GM12878 (cell line): ENCODE measurements around the gene SAP130. TPM values are rescaled to one million over a fixed set of nuclear protein-coding genes. Genes with fewer than 3 reads are reported as not detected.

Experiments
- ATAC-seq: fragments of 200-7000 bp; cut with Tn5 transposase; 3 replicates; pipeline ENCODE4 v1.9.1; 2020; ENCODE audit warnings: mild to moderate bottlenecking, moderate library complexity
- BruUV-seq: library from RNA; stranded (reverse); fragments of 400-500 nt; replicated peaks from 2 replicates; lab custom pipeline; 2021; lab: Mats Ljungman, UMichigan
- CTCF ChIA-PET: fragments of 300-600 bp; sonication (Branson Sonifier 250); formaldehyde crosslinking; extraction: SDS; loops from one replicate; lab custom pipeline; 2021; ENCODE audit warnings: inconsistent platforms; lab: Yijun Ruan, JAX
- POLR2A ChIA-PET: fragments of 350-600 bp; formaldehyde crosslinking; extraction: SDS; loops from one replicate; lab custom pipeline; 2021; ENCODE audit warnings: inconsistent platforms; lab: Charles Lee
- RAD21 ChIA-PET: fragments of 300-600 bp; sonication (Branson Sonifier 250); formaldehyde crosslinking; loops from one replicate; lab custom pipeline; 2023; ENCODE audit warnings: antibody characterized with exemption; ENCODE audit not compliant: unreplicated experiment; lab: Charles Lee
- SMC1A ChIA-PET: fragments of 300-600 bp; sonication (Branson Sonifier 250); formaldehyde crosslinking; loops from one replicate; lab custom pipeline; 2023; ENCODE audit not compliant: unreplicated experiment, uncharacterized antibody; lab: Charles Lee
- DNase-seq: peaks from one replicate; pipeline ENCODE4 v3.0.0-alpha.2; 2011; ENCODE audit warnings: low read depth, low spot score
- FAIRE-seq: peaks from 3 replicates; lab custom pipeline; 2011; peaks lifted over from hg19 to GRCh38; lab: Jason Lieb, UNC
- H2AFZ ChIP-seq: 2 replicates; pipeline ENCODE4 v1.6.0; 2011; ENCODE audit warnings: low read depth, low read length, control low read depth; ENCODE audit not compliant: control insufficient read depth
- H3K27ac ChIP-seq: 2 replicates; pipeline ENCODE4 v1.5.1; 2011; ENCODE audit warnings: control low read depth; ENCODE audit not compliant: control insufficient read depth, insufficient read depth
- H3K27me3 ChIP-seq, 2 experiments: replicated peaks in 1 of 2; 2 replicates each; pipeline versions ENCODE4 v1.6.0 to v1.6.1; 2011; ENCODE audit warnings: low read length in 1 of 2; ENCODE audit not compliant: control insufficient read depth in 2 of 2, insufficient read depth in 2 of 2
- H3K36me3 ChIP-seq, 2 experiments: 2 replicates each; pipeline ENCODE4 v1.5.1; 2011; ENCODE audit warnings: low read length in 1 of 2; ENCODE audit not compliant: control insufficient read depth in 2 of 2, insufficient read depth in 2 of 2
- H3K4me1 ChIP-seq: 2 replicates; pipeline ENCODE4 v1.6.1; 2011; ENCODE audit warnings: mild to moderate bottlenecking, low read length, moderate library complexity, mixed read lengths; ENCODE audit not compliant: control insufficient read depth, insufficient read depth
- H3K4me2 ChIP-seq: 2 replicates; pipeline ENCODE4 v1.6.0; 2011; ENCODE audit warnings: control low read depth; ENCODE audit not compliant: control insufficient read depth, insufficient read depth
- H3K4me3 ChIP-seq: fragments of 200-600 bp; sonication (generic); 2 replicates; pipeline ENCODE4 v1.5.1; 2016
- H3K79me2 ChIP-seq: 2 replicates; pipeline ENCODE4 v1.6.0; 2011; ENCODE audit warnings: low read length; ENCODE audit not compliant: control insufficient read depth, insufficient read depth
- H3K9ac ChIP-seq: 2 replicates; pipeline ENCODE4 v1.8.0; 2011; ENCODE audit warnings: low read length, control low read depth, mixed read lengths; ENCODE audit not compliant: control insufficient read depth, insufficient read depth
- H3K9me3 ChIP-seq: replicated peaks from 3 replicates; pipeline ENCODE4 v1.5.1; 2011; ENCODE audit warnings: mild to moderate bottlenecking, low read length; ENCODE audit not compliant: control insufficient read depth, insufficient read depth
- H4K20me1 ChIP-seq: 2 replicates; pipeline ENCODE4 v1.6.0; 2011; ENCODE audit not compliant: control insufficient read depth, insufficient read depth
- DPF2 ChIP-seq: fragments of 450-650 bp; IDR thresholded peaks from 2 replicates; pipeline ENCODE4 v1.6.1; 2017; ENCODE audit warnings: mild to moderate bottlenecking
- FOXM1 ChIP-seq: IDR thresholded peaks from 2 replicates; pipeline ENCODE4 v1.6.1; 2012; ENCODE audit warnings: low read depth, mild to moderate bottlenecking, inconsistent platforms, low read length, moderate library complexity
- HCFC1 ChIP-seq: fragments of 150-350 bp; IDR thresholded peaks from 2 replicates; pipeline ENCODE4 v1.6.1; 2014; ENCODE audit warnings: low read length
- NFXL1 ChIP-seq: fragments of 450-650 bp; IDR thresholded peaks from 2 replicates; pipeline ENCODE4 v1.6.1; 2017; ENCODE audit warnings: antibody characterized with exemption, mild to moderate bottlenecking, borderline replicate concordance
- PML ChIP-seq: IDR thresholded peaks from 2 replicates; pipeline ENCODE4 v1.6.1; 2012; ENCODE audit warnings: low read length, inconsistent platforms
- STAT1 ChIP-seq: fragments of 450-650 bp; conservative IDR thresholded peaks from 2 replicates; pipeline ENCODE4 v1.6.1; 2014; ENCODE audit warnings: antibody characterized with exemption, mild to moderate bottlenecking
- STAT3 ChIP-seq: IDR thresholded peaks from 2 replicates; pipeline ENCODE4 v1.6.1; 2011; ENCODE audit warnings: low read depth, low read length, improper control_type of control experiment
- TAF1 ChIP-seq: IDR thresholded peaks from 2 replicates; pipeline ENCODE4 v1.6.1; 2011; ENCODE audit warnings: mild to moderate bottlenecking, low read depth, low read length, borderline replicate concordance
- ZBED1 ChIP-seq: IDR thresholded peaks from 2 replicates; pipeline ENCODE4 v1.6.1; 2016; ENCODE audit warnings: borderline replicate concordance
- WGBS: methylation state at CpG from one replicate; pipeline ENCODE4 v1.1.6; 2016; ENCODE audit warnings: low lambda C conversion rate; ENCODE audit not compliant: insufficient replicate concordance, insufficient coverage; ENCODE audit errors: missing lambda C conversion rate; 5-methylcytosine and 5-hydroxymethylcytosine counted together
- in situ Hi-C: fragments of 300-500 bp; cut with MboI; formaldehyde crosslinking; loops from 9 replicates; pipeline ENCODE4 v1.14.3; 2018; ENCODE audit warnings: mixed read lengths
- intact Hi-C: fragments of 100-400 bp; cut with micrococcal nuclease; formaldehyde crosslinking; loops from one replicate; pipeline ENCODE4 v1.14.2; 2022; ENCODE audit not compliant: unreplicated experiment
- polyA plus RNA-seq, 11 experiments: library from polyadenylated mRNA; depleted of rRNA in 4 of 11; unstranded in 6 of 11; stranded (reverse) in 5 of 11; fragments of >200 nt; fragmentation: Nextera tagmentation in 4 of 11; fragmentation: Illumina TruSeq in 1 of 11; extraction: Ambion mirVana in 4 of 11; extraction: Trizol in 1 of 11; gene quantifications; 1 replicate in 1 of 11; 2 replicates in 10 of 11; pipeline versions ENCODE4 v1.2.1 to v1.2.3, GENCODE V29; 2011 to 2016; ENCODE audit warnings: inconsistent platforms in 2 of 11, missing spikeins in 2 of 11, low read depth in 1 of 11
- total RNA-seq, 4 experiments: library from RNA; depleted of rRNA in 3 of 4; stranded (reverse); fragments of >200 nt in 3 of 4; fragmentation: Illumina TruSeq in 1 of 4; extraction: Trizol in 1 of 4; gene quantifications; 2 replicates each; pipeline versions ENCODE4 v1.2.1 to v1.2.3, GENCODE V29; 2013 to 2021
- TF ChIP-seq, protein P1 (sequence below): fragments of 450-650 bp; formaldehyde crosslinking; IDR thresholded peaks from 2 replicates; pipeline ENCODE4 v1.4.0; 2020; ENCODE audit warnings: mild to moderate bottlenecking, moderate library complexity
- TF ChIP-seq, protein P2 (sequence below): fragments of 450-650 bp; IDR thresholded peaks from 2 replicates; pipeline ENCODE4 v1.6.1; 2018; ENCODE audit warnings: mild to moderate bottlenecking, low read depth, moderate library complexity; ENCODE audit not compliant: partially characterized antibody
- TF ChIP-seq, protein P3 (sequence below): fragments of 450-650 bp; IDR thresholded peaks from 2 replicates; pipeline ENCODE4 v1.6.1; 2017; ENCODE audit warnings: mild to moderate bottlenecking, low read depth, inconsistent platforms; ENCODE audit not compliant: poor library complexity, severe bottlenecking

The SAP130 gene
- total and polyA plus RNA-seq, 10 of the 15 experiments (the other 5 are each of a cell fraction or from before 2014, with no cell fraction given), result 5.0 to 26.2 (median 9.9) TPM

DNA sequence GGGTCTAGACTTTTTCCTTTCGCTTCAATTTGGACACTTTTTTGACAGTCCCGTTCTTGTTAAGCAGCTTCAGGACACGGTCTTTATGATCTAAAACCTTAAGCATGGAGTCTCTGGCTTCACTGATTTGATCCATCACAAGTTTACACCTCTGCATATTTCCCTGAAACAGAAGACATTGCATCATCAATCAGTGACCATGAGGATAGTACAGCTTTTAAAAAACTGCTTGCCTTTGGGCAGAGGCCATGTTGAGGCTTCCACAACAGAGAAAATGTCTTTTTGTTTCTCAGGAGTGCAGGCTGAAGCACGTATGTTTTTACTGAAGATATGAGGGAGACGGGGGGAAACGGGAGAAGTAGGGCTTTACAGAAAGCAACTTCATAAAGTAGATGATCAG lies 85.9 kb downstream of the SAP130 start:
- no peak overlapping the region for H3K4me2 ChIP-seq
- WGBS, result 88% methylated on average over 6 of the region's 6 CpGs

More for the DNA sequence above, 85.9 kb downstream of the SAP130 start:
- CTCF ChIA-PET, result interaction anchor here (0.7 kb wide), 1 partner anchor 60 kb away, joined by 3 read pairs; no protein-coding TSS in a partner anchor
- SMC1A ChIA-PET, result no interaction called here
- Histone ChIP-seq H2AFZ (no peak overlapping the region), H3K27me3 (no peaks in the 10 kb centered on the region), H3K27ac (no peak overlapping the region), H3K9ac (no peak overlapping the region), H3K36me3 (peaks cover 1 to 9% of the 10 kb centered on the region in 2 experiments; a peak in 3 of 4 replicates), H3K4me3 (no peak overlapping the region), H3K9me3 (no peaks in the 10 kb centered on the region), H3K79me2 (no peaks in the 10 kb centered on the region), H4K20me1 (no peaks in the 10 kb centered on the region), H3K4me1 (no peaks in the 10 kb centered on the region)
- no peak for TF ChIP-seq PML
- no peak for TF ChIP-seq STAT1
- no peak for TF ChIP-seq TAF1
- TF ChIP-seq, protein P1, sequence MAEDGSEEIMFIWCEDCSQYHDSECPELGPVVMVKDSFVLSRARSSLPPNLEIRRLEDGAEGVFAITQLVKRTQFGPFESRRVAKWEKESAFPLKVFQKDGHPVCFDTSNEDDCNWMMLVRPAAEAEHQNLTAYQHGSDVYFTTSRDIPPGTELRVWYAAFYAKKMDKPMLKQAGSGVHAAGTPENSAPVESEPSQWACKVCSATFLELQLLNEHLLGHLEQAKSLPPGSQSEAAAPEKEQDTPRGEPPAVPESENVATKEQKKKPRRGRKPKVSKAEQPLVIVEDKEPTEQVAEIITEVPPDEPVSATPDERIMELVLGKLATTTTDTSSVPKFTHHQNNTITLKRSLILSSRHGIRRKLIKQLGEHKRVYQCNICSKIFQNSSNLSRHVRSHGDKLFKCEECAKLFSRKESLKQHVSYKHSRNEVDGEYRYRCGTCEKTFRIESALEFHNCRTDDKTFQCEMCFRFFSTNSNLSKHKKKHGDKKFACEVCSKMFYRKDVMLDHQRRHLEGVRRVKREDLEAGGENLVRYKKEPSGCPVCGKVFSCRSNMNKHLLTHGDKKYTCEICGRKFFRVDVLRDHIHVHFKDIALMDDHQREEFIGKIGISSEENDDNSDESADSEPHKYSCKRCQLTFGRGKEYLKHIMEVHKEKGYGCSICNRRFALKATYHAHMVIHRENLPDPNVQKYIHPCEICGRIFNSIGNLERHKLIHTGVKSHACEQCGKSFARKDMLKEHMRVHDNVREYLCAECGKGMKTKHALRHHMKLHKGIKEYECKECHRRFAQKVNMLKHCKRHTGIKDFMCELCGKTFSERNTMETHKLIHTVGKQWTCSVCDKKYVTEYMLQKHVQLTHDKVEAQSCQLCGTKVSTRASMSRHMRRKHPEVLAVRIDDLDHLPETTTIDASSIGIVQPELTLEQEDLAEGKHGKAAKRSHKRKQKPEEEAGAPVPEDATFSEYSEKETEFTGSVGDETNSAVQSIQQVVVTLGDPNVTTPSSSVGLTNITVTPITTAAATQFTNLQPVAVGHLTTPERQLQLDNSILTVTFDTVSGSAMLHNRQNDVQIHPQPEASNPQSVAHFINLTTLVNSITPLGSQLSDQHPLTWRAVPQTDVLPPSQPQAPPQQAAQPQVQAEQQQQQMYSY (CRISPR knock-in tag), result no peak
- no peak for TF ChIP-seq DPF2
- TF ChIP-seq STAT3, result no peak
- no peak for TF ChIP-seq FOXM1
- TF ChIP-seq, protein P2, sequence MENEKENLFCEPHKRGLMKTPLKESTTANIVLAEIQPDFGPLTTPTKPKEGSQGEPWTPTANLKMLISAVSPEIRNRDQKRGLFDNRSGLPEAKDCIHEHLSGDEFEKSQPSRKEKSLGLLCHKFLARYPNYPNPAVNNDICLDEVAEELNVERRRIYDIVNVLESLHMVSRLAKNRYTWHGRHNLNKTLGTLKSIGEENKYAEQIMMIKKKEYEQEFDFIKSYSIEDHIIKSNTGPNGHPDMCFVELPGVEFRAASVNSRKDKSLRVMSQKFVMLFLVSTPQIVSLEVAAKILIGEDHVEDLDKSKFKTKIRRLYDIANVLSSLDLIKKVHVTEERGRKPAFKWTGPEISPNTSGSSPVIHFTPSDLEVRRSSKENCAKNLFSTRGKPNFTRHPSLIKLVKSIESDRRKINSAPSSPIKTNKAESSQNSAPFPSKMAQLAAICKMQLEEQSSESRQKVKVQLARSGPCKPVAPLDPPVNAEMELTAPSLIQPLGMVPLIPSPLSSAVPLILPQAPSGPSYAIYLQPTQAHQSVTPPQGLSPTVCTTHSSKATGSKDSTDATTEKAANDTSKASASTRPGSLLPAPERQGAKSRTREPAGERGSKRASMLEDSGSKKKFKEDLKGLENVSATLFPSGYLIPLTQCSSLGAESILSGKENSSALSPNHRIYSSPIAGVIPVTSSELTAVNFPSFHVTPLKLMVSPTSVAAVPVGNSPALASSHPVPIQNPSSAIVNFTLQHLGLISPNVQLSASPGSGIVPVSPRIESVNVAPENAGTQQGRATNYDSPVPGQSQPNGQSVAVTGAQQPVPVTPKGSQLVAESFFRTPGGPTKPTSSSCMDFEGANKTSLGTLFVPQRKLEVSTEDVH, result no peak
- no peak for TF ChIP-seq ZBED1
- TF ChIP-seq, protein P3, sequence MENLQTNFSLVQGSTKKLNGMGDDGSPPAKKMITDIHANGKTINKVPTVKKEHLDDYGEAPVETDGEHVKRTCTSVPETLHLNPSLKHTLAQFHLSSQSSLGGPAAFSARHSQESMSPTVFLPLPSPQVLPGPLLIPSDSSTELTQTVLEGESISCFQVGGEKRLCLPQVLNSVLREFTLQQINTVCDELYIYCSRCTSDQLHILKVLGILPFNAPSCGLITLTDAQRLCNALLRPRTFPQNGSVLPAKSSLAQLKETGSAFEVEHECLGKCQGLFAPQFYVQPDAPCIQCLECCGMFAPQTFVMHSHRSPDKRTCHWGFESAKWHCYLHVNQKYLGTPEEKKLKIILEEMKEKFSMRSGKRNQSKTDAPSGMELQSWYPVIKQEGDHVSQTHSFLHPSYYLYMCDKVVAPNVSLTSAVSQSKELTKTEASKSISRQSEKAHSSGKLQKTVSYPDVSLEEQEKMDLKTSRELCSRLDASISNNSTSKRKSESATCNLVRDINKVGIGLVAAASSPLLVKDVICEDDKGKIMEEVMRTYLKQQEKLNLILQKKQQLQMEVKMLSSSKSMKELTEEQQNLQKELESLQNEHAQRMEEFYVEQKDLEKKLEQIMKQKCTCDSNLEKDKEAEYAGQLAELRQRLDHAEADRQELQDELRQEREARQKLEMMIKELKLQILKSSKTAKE, result no peak
- TF ChIP-seq NFXL1, result no peak
- TF ChIP-seq HCFC1, result no peak
- BruUV-seq, result no TSS peak
- RAD21 ChIA-PET, result no interaction called here
- intact Hi-C loops (no loop called here), in situ Hi-C loops (no loop called here)
- ATAC-seq (no peak), FAIRE-seq (no peak), DNase-seq (no peak)
- POLR2A ChIA-PET, result no interaction called here
